Trophoblast cell (in vitro differentiated cells and primary cell): ENCODE results near the gene NEBL.

Experiments
- DNase-seq, 2 donors: peaks; one replicate each; pipeline ENCODE4 v3.0.0-alpha.2; 2016
- H2AFZ ChIP-seq: 2 replicates; pipeline ENCODE4 v1.6.1; 2013; ENCODE audit warnings: low read length, moderate library complexity, mild to moderate bottlenecking; ENCODE audit not compliant: insufficient read depth, poor library complexity
- H2AK5ac ChIP-seq: 2 replicates; pipeline ENCODE4 v1.6.1; 2013; ENCODE audit warnings: mild to moderate bottlenecking, low read length
- H2BK120ac ChIP-seq: 2 replicates; pipeline ENCODE4 v1.6.1; 2013; ENCODE audit warnings: low read length, mild to moderate bottlenecking, moderate library complexity; ENCODE audit not compliant: insufficient read depth, poor library complexity
- H2BK12ac ChIP-seq: 2 replicates; pipeline ENCODE4 v1.6.1; 2013; ENCODE audit warnings: mild to moderate bottlenecking, low read length, moderate library complexity
- H2BK5ac ChIP-seq: 2 replicates; pipeline ENCODE4 v1.6.1; 2013; ENCODE audit warnings: low read length, low read depth, moderate library complexity, mild to moderate bottlenecking; ENCODE audit not compliant: poor library complexity
- H3K14ac ChIP-seq: 2 replicates; pipeline ENCODE4 v1.6.1; 2013; ENCODE audit warnings: mild to moderate bottlenecking, low read length
- H3K18ac ChIP-seq: 2 replicates; pipeline ENCODE4 v1.6.1; 2013; ENCODE audit warnings: mild to moderate bottlenecking, low read length
- H3K23ac ChIP-seq: 2 replicates; pipeline ENCODE4 v1.6.1; 2013; ENCODE audit warnings: low read length
- H3K27ac ChIP-seq: 2 replicates; pipeline ENCODE4 v1.5.1; 2013; ENCODE audit warnings: low read depth, mild to moderate bottlenecking, inconsistent platforms, low read length, moderate library complexity
- H3K27me3 ChIP-seq: 2 replicates; pipeline ENCODE4 v1.6.1; 2013; ENCODE audit warnings: inconsistent platforms, mild to moderate bottlenecking, low read length, moderate library complexity; ENCODE audit not compliant: insufficient read depth
- H3K36me3 ChIP-seq, 2 experiments: 1 replicate in 1 of 2; 2 replicates in 1 of 2; pipeline ENCODE4 v1.6.1; 2013; ENCODE audit warnings: low read length in 2 of 2, mild to moderate bottlenecking in 2 of 2, moderate library complexity in 1 of 2; ENCODE audit not compliant: insufficient read depth in 2 of 2, control insufficient read depth in 1 of 2
- H3K4ac ChIP-seq: 2 replicates; pipeline ENCODE4 v1.6.1; 2013; ENCODE audit warnings: low read depth, mild to moderate bottlenecking, low read length, moderate library complexity
- H3K4me1 ChIP-seq, 2 experiments: 1 replicate in 1 of 2; 2 replicates in 1 of 2; pipeline ENCODE4 v1.6.1; 2013; ENCODE audit warnings: low read length in 2 of 2, mild to moderate bottlenecking in 2 of 2, moderate library complexity in 1 of 2; ENCODE audit not compliant: insufficient read depth in 2 of 2, control insufficient read depth in 1 of 2
- H3K4me2 ChIP-seq: 2 replicates; pipeline ENCODE4 v1.6.1; 2013; ENCODE audit warnings: inconsistent platforms, mild to moderate bottlenecking, low read length, moderate library complexity
- H3K4me3 ChIP-seq: 2 replicates; pipeline ENCODE4 v1.5.1; 2013; ENCODE audit warnings: mild to moderate bottlenecking, low read depth, low read length, inconsistent platforms
- H3K79me1 ChIP-seq: one replicate; pipeline ENCODE4 v1.6.1; 2013; ENCODE audit warnings: low read length
- H3K79me2 ChIP-seq: 2 replicates; pipeline ENCODE4 v1.6.1; 2013; ENCODE audit warnings: low read length, mild to moderate bottlenecking; ENCODE audit not compliant: control insufficient read depth, insufficient read depth, poor library complexity
- H3K9ac ChIP-seq: 2 replicates; pipeline ENCODE4 v1.6.1; 2013; ENCODE audit warnings: mild to moderate bottlenecking, low read length
- H3K9me3 ChIP-seq: 2 replicates; pipeline ENCODE4 v1.6.1; 2013; ENCODE audit warnings: low read depth, mild to moderate bottlenecking, control low read depth, inconsistent platforms, low read length; ENCODE audit not compliant: insufficient read depth
- H4K12ac ChIP-seq: 2 replicates; pipeline ENCODE4 v1.6.1; 2013; ENCODE audit warnings: low read depth, mild to moderate bottlenecking, low read length, moderate library complexity
- H4K8ac ChIP-seq: 2 replicates; pipeline ENCODE4 v1.6.1; 2013; ENCODE audit warnings: low read depth, mild to moderate bottlenecking, low read length, moderate library complexity
- H4K91ac ChIP-seq: one replicate; pipeline ENCODE4 v1.6.1; 2013; ENCODE audit warnings: low read depth, mild to moderate bottlenecking, low read length, moderate library complexity
- WGBS: extraction: QIAGEN DNeasy Blood & Tissue Kit; methylation state at CpG from one replicate; pipeline ENCODE4 v1.1.7; 2013; ENCODE audit warnings: missing lambda C conversion rate; ENCODE audit not compliant: insufficient read length, insufficient coverage; ENCODE audit errors: extremely low coverage; 5-methylcytosine and 5-hydroxymethylcytosine counted together

The NEBL gene

GRCh38 chr10:20853276-20853675, 43.8 kb downstream of the NEBL start:
- H3K79me2 ChIP-seq = no peaks in the 10 kb centered on the region
- H3K27me3 ChIP-seq = no peaks in the 10 kb centered on the region
- H3K9ac ChIP-seq = no peak overlapping the region
- H3K79me1 ChIP-seq = no peaks in the 10 kb centered on the region
- no peak overlapping the region for H2BK12ac ChIP-seq
- WGBS = no CpG with 5 or more reads among the region's 2 CpGs
- no peaks in the 10 kb centered on the region for H3K36me3 ChIP-seq
- H3K27ac ChIP-seq = no peak overlapping the region
- no peak overlapping the region for H4K12ac ChIP-seq
- H4K91ac ChIP-seq = no peak overlapping the region
- no peak overlapping the region for H3K18ac ChIP-seq
- H3K23ac ChIP-seq = no peak overlapping the region
- H2BK5ac ChIP-seq = no peak overlapping the region
- H3K4ac ChIP-seq = no peak overlapping the region
- H3K14ac ChIP-seq = no peak overlapping the region
- DNase-seq = no peak
- no peak overlapping the region for H3K4me2 ChIP-seq
- H2AFZ ChIP-seq = no peak overlapping the region
- H3K9me3 ChIP-seq = no peaks in the 10 kb centered on the region
- no peak overlapping the region for H4K8ac ChIP-seq
- H3K4me1 ChIP-seq = no peaks in the 10 kb centered on the region
- no peak overlapping the region for H3K4me3 ChIP-seq
- H2AK5ac ChIP-seq = no peak overlapping the region
- H2BK120ac ChIP-seq = no peak overlapping the region

- Histone ChIP-seq H3K79me1 (no peaks in the 10 kb centered on the region), H3K4me1 (no peaks in the 10 kb centered on the region), H2BK12ac (no peak overlapping the region), H3K27ac (no peak overlapping the region), H2AFZ (no peak overlapping the region), H3K27me3 (no peaks in the 10 kb centered on the region), H4K8ac (no peak overlapping the region), H3K79me2 (no peaks in the 10 kb centered on the region), H3K4me3 (no peak overlapping the region), H2BK5ac (no peak overlapping the region), H3K9ac (no peak overlapping the region), H3K4me2 (no peak overlapping the region), H3K36me3 (no peaks in the 10 kb centered on the region), H3K23ac (no peak overlapping the region), H3K14ac (no peak overlapping the region), H2AK5ac (no peak overlapping the region), H3K9me3 (no peaks in the 10 kb centered on the region), H2BK120ac (no peak overlapping the region), H4K91ac (no peak overlapping the region), H3K4ac (no peak overlapping the region), H3K18ac (no peak overlapping the region), H4K12ac (no peak overlapping the region)
- DNase-seq = no peak
- no CpG with 5 or more reads among the region's 10 CpGs for WGBS
Observed at GRCh38 chr10:20852303-20852702, 44.8 kb downstream of the NEBL start.

- Histone ChIP-seq H3K9ac (no peak overlapping the region), H2BK12ac (no peak overlapping the region), H2AK5ac (no peak overlapping the region), H3K14ac (no peak overlapping the region), H3K9me3 (no peaks in the 10 kb centered on the region), H3K4me1 (no peaks in the 10 kb centered on the region), H2BK5ac (no peak overlapping the region), H2AFZ (no peak overlapping the region), H3K4me3 (no peak overlapping the region), H3K79me1 (no peaks in the 10 kb centered on the region), H4K12ac (no peak overlapping the region), H3K36me3 (no peaks in the 10 kb centered on the region), H2BK120ac (no peak overlapping the region), H4K8ac (no peak overlapping the region), H3K27me3 (no peaks in the 10 kb centered on the region), H3K27ac (no peak overlapping the region), H3K4ac (no peak overlapping the region), H3K18ac (no peak overlapping the region), H3K23ac (no peak overlapping the region), H3K4me2 (no peak overlapping the region), H4K91ac (no peak overlapping the region), H3K79me2 (no peaks in the 10 kb centered on the region)
- DNase-seq = no peak
- no CpG with 5 or more reads among the region's 2 CpGs for WGBS
Observed at GRCh38 chr10:20847512-20847911, 49.6 kb downstream of the NEBL start.

GRCh38 chr10:20846263-20846662, 50.8 kb downstream of the NEBL start:
- no CpG with 5 or more reads among the region's 2 CpGs for WGBS
- H3K36me3 ChIP-seq = no peaks in the 10 kb centered on the region
- no peak overlapping the region for H2BK120ac ChIP-seq
- H2AK5ac ChIP-seq = no peak overlapping the region
- no peak overlapping the region for H3K4me3 ChIP-seq
- H4K12ac ChIP-seq = no peak overlapping the region
- H3K4ac ChIP-seq = no peak overlapping the region
- H3K18ac ChIP-seq = no peak overlapping the region
- H3K4me2 ChIP-seq = no peak overlapping the region
- H3K27ac ChIP-seq = no peak overlapping the region
- H3K23ac ChIP-seq = no peak overlapping the region
- H3K9ac ChIP-seq = no peak overlapping the region
- H3K27me3 ChIP-seq = no peaks in the 10 kb centered on the region
- H2BK5ac ChIP-seq = no peak overlapping the region
- no peak overlapping the region for H4K8ac ChIP-seq
- no peak overlapping the region for H2AFZ ChIP-seq
- no peak overlapping the region for H4K91ac ChIP-seq
- H2BK12ac ChIP-seq = no peak overlapping the region
- DNase-seq = no peak
- H3K14ac ChIP-seq = no peak overlapping the region
- no peaks in the 10 kb centered on the region for H3K9me3 ChIP-seq
- H3K79me1 ChIP-seq = no peaks in the 10 kb centered on the region
- H3K4me1 ChIP-seq = no peaks in the 10 kb centered on the region
- no peaks in the 10 kb centered on the region for H3K79me2 ChIP-seq
